Subcutaneous abdominal adipose tissue (tissue), 5 donors: ENCODE measurements around the gene VCX.

ENCODE experiments used
- H3K27ac ChIP-seq: one replicate; pipeline ENCODE4 v1.7.0; 2013; ENCODE audit warnings: low read depth, mild to moderate bottlenecking, inconsistent platforms, low read length, moderate library complexity
- H3K27me3 ChIP-seq, 5 donors: one replicate each; pipeline ENCODE4 v1.7.0; 2013; ENCODE audit warnings: low read length in 5 of 5, inconsistent platforms in 1 of 5; ENCODE audit not compliant: control insufficient read depth in 5 of 5, insufficient read depth in 4 of 5
- H3K36me3 ChIP-seq, 5 donors: one replicate each; pipeline ENCODE4 v1.7.0; 2013; ENCODE audit warnings: low read length in 5 of 5; ENCODE audit not compliant: control insufficient read depth in 5 of 5, insufficient read depth in 5 of 5
- H3K4me1 ChIP-seq, 5 donors: one replicate each; pipeline ENCODE4 v1.7.0; 2013; ENCODE audit warnings: low read length in 5 of 5, mild to moderate bottlenecking in 3 of 5, moderate library complexity in 1 of 5; ENCODE audit not compliant: control insufficient read depth in 5 of 5, insufficient read depth in 5 of 5
- H3K4me3 ChIP-seq, 5 donors: one replicate each; pipeline ENCODE4 v1.7.0; 2013; ENCODE audit warnings: low read length in 5 of 5, low read depth in 1 of 5
- H3K9ac ChIP-seq, 5 donors: one replicate each; pipeline ENCODE4 v1.7.0; 2013; ENCODE audit warnings: low read length in 5 of 5, mild to moderate bottlenecking in 4 of 5, moderate library complexity in 3 of 5
- H3K9me3 ChIP-seq, 5 donors: one replicate each; pipeline ENCODE4 v1.7.0; 2013; ENCODE audit warnings: low read length in 5 of 5; ENCODE audit not compliant: control insufficient read depth in 5 of 5
- donor health status: healthy.
- donor health status: healthy.
- donor health status: healthy.
- donor health status: healthy.
- donor health status: healthy.

Gene VCX

DNA sequence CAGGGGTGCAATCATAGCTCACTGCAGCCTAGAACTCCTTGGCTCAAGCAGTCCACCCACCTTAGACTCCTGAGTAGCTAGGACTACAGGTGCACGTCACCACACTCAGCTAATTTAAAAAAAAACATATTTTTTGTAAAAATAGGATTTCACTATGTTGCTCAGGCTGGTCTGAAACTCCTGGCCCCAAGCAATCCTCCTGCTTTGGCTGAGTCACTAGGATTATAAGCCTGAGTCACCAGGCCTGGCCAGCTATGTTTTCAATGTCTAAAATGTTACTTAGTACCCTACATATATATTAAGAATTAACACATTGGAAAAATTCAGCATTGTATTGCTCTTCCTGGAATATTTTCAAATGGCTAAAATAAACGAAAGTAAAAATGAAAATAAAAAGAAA, 46.7 kb downstream of the VCX start:
- H3K9ac ChIP-seq: no peak overlapping the region
- H3K4me3 ChIP-seq: no peak overlapping the region
- H3K27me3 ChIP-seq: no peaks in the 10 kb centered on the region
- no peaks in the 10 kb centered on the region for H3K36me3 ChIP-seq
- H3K4me1 ChIP-seq: no peaks in the 10 kb centered on the region
- no peak overlapping the region for H3K27ac ChIP-seq
- no peaks in the 10 kb centered on the region for H3K9me3 ChIP-seq

DNA sequence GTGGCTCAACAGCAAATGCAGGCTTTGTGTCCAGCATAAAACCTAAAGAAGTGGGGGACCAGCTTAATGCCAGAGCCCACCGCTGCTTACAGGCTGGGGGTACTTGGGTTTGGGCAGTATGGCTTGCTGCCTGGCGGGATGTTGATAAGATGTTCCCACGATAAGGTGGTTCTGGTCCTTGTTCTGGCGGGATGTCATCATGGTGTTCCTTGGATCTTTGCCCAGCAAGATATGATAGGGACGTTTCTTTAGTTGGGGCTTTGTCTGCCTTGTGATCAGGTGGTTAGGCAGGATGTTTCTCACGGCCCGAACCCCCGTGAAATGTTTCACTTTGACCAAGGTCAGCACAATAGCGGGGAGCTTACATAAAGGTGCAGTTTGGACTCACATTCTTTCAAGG, 49.0 kb downstream of the VCX start:
- H3K4me1 ChIP-seq: no peaks in the 10 kb centered on the region
- no peaks in the 10 kb centered on the region for H3K27me3 ChIP-seq
- H3K9me3 ChIP-seq: no peaks in the 10 kb centered on the region
- peaks cover 0 to 8% (median 4%) of the 10 kb centered on the region in 5 donors for H3K36me3 ChIP-seq
- H3K4me3 ChIP-seq: no peak overlapping the region
- no peak overlapping the region for H3K9ac ChIP-seq
- no peak overlapping the region for H3K27ac ChIP-seq
